WTC11 (cell line): Measurements from ENCODE around the gene LRRC4B. TPM values are rescaled to one million over a fixed set of nuclear protein-coding genes. Genes with fewer than 3 reads are reported as not detected.

Experiments used
- ATAC-seq: fragments of 200-7000 bp; cut with Tn5 transposase; 2 replicates; pipeline ENCODE4 v1.10.0; 2021; ENCODE audit warnings: mild to moderate bottlenecking, moderate library complexity
- CTCF ChIA-PET: fragments of 300-600 bp; sonication (Branson Sonifier 250); formaldehyde crosslinking; loops from one replicate; lab custom pipeline; 2021; ENCODE audit warnings: antibody characterized with exemption; lab: Charles Lee
- POLR2A ChIA-PET: fragments of 350-600 bp; sonication (Branson Sonifier 250); formaldehyde crosslinking; loops from one replicate; lab custom pipeline; 2021; ENCODE audit warnings: antibody characterized with exemption; lab: Charles Lee
- DNase-seq: peaks from one replicate; pipeline ENCODE4 v3.0.0; 2021; ENCODE audit warnings: low spot score
- H3K27ac Mint-ChIP-seq: 2 replicates; pipeline ENCODE4 v1.8.0; 2021; ENCODE audit warnings: mixed read lengths
- H3K27me3 Mint-ChIP-seq: 2 replicates; pipeline ENCODE4 v1.8.0; 2021; ENCODE audit warnings: low read depth, mild to moderate bottlenecking, moderate library complexity, mixed read lengths
- H3K36me3 Mint-ChIP-seq: 2 replicates; pipeline ENCODE4 v1.8.0; 2021; ENCODE audit warnings: mixed read lengths
- H3K4me1 Mint-ChIP-seq: 2 replicates; pipeline ENCODE4 v1.8.0; 2022; ENCODE audit warnings: mixed read lengths
- H3K4me3 Mint-ChIP-seq: 2 replicates; pipeline ENCODE4 v1.8.0; 2021; ENCODE audit warnings: mild to moderate bottlenecking, moderate library complexity, mixed read lengths
- H3K9me3 Mint-ChIP-seq: 2 replicates; pipeline ENCODE4 v1.8.0; 2021; ENCODE audit warnings: mixed read lengths
- GRHL2 ChIP-seq: fragments of 250-450 bp; sonication (Bioruptor Pico); IDR thresholded peaks from 2 replicates; pipeline ENCODE4 v1.8.0; 2022; ENCODE audit warnings: mild to moderate bottlenecking, moderate library complexity; ENCODE audit not compliant: insufficient replicate concordance, severe bottlenecking
- JUN ChIP-seq: sonication (generic); formaldehyde crosslinking; IDR thresholded peaks from 2 replicates; pipeline ENCODE4 v1.8.0; 2023; ENCODE audit warnings: mild to moderate bottlenecking, missing genetic modification reagents
- MXD4 ChIP-seq: fragments of 250-450 bp; sonication (Bioruptor Pico); IDR thresholded peaks from 2 replicates; pipeline ENCODE4 v1.8.0; 2021; ENCODE audit warnings: mild to moderate bottlenecking, moderate library complexity, borderline replicate concordance
- MYBL2 ChIP-seq: sonication (generic); formaldehyde crosslinking; IDR thresholded peaks from 2 replicates; pipeline ENCODE4 v1.8.1; 2023; ENCODE audit warnings: mild to moderate bottlenecking, moderate library complexity, missing genetic modification reagents
- NFE2L1 ChIP-seq: sonication (generic); formaldehyde crosslinking; IDR thresholded peaks from 2 replicates; pipeline ENCODE4 v1.8.1; 2023; ENCODE audit warnings: missing genetic modification reagents
- NR3C1 ChIP-seq: sonication (generic); formaldehyde crosslinking; conservative IDR thresholded peaks from 2 replicates; pipeline ENCODE4 v1.8.1; 2023; ENCODE audit warnings: low read depth, mild to moderate bottlenecking, missing genetic modification reagents
- SMAD3 ChIP-seq: sonication (generic); formaldehyde crosslinking; IDR thresholded peaks from 2 replicates; pipeline ENCODE4 v1.8.0; 2022; ENCODE audit warnings: missing genetic modification reagents, mild to moderate bottlenecking, borderline replicate concordance
- SP1 ChIP-seq: sonication (generic); formaldehyde crosslinking; conservative IDR thresholded peaks from 2 replicates; pipeline ENCODE4 v1.8.1; 2022; ENCODE audit warnings: missing genetic modification reagents
- TCF7 ChIP-seq: sonication (generic); formaldehyde crosslinking; IDR thresholded peaks from 2 replicates; pipeline ENCODE4 v1.8.0; 2022; ENCODE audit warnings: mild to moderate bottlenecking, low read depth, missing genetic modification reagents, moderate library complexity
- ZNF263 ChIP-seq: sonication (generic); formaldehyde crosslinking; IDR thresholded peaks from 2 replicates; pipeline ENCODE4 v1.8.1; 2022; ENCODE audit warnings: low read depth, mild to moderate bottlenecking, moderate library complexity, missing genetic modification reagents
- total RNA-seq: library from RNA; stranded (reverse); gene quantifications from 3 replicates; pipeline ENCODE4 v1.2.3, GENCODE V29; 2021
- TF ChIP-seq, protein P1 (sequence below): sonication (generic); formaldehyde crosslinking; IDR thresholded peaks from 2 replicates; pipeline ENCODE4 v1.8.0; 2022; ENCODE audit warnings: mild to moderate bottlenecking, missing genetic modification reagents
- TF ChIP-seq, protein P2 (sequence below): sonication (generic); formaldehyde crosslinking; IDR thresholded peaks from 2 replicates; pipeline ENCODE4 v1.8.1; 2022; ENCODE audit warnings: low read depth, mild to moderate bottlenecking, moderate library complexity, missing genetic modification reagents, borderline replicate concordance
- TF ChIP-seq, protein P3 (sequence below): sonication (generic); formaldehyde crosslinking; IDR thresholded peaks from 2 replicates; pipeline ENCODE4 v1.8.0; 2022; ENCODE audit warnings: mild to moderate bottlenecking, missing genetic modification reagents
- TF ChIP-seq, protein P4 (sequence below): sonication (generic); formaldehyde crosslinking; IDR thresholded peaks from 2 replicates; pipeline ENCODE4 v1.8.1; 2023; ENCODE audit warnings: mild to moderate bottlenecking, missing genetic modification reagents, moderate library complexity
- TF ChIP-seq, protein P5 (sequence below): sonication (generic); formaldehyde crosslinking; IDR thresholded peaks from 2 replicates; pipeline ENCODE4 v1.8.1; 2023; ENCODE audit warnings: mild to moderate bottlenecking, moderate library complexity, missing genetic modification reagents
- TF ChIP-seq, protein P6 (sequence below): fragments of 200-600 bp; IDR thresholded peaks from 2 replicates; pipeline ENCODE4 v1.8.0; 2022; ENCODE audit warnings: antibody characterized with exemption
- TF ChIP-seq, protein P7 (sequence below): sonication (generic); formaldehyde crosslinking; IDR thresholded peaks from 2 replicates; pipeline ENCODE4 v1.8.0; 2023; ENCODE audit warnings: missing genetic modification reagents
- TF ChIP-seq, protein P8 (sequence below): fragments of 250-450 bp; sonication (Bioruptor Pico); IDR thresholded peaks from 2 replicates; pipeline ENCODE4 v1.8.0; 2021; ENCODE audit warnings: mild to moderate bottlenecking
- TF ChIP-seq, protein P9 (sequence below): sonication (generic); formaldehyde crosslinking; IDR thresholded peaks from 2 replicates; pipeline ENCODE4 v1.8.1; 2023; ENCODE audit warnings: mild to moderate bottlenecking, missing genetic modification reagents, borderline replicate concordance
- TF ChIP-seq, protein P10 (sequence below): sonication (generic); formaldehyde crosslinking; conservative IDR thresholded peaks from 2 replicates; pipeline ENCODE4 v1.8.1; 2022; ENCODE audit warnings: mild to moderate bottlenecking, missing genetic modification reagents

The LRRC4B gene
- total RNA-seq, 1 experiment from 2014 or later: 10.0 TPM

DNA sequence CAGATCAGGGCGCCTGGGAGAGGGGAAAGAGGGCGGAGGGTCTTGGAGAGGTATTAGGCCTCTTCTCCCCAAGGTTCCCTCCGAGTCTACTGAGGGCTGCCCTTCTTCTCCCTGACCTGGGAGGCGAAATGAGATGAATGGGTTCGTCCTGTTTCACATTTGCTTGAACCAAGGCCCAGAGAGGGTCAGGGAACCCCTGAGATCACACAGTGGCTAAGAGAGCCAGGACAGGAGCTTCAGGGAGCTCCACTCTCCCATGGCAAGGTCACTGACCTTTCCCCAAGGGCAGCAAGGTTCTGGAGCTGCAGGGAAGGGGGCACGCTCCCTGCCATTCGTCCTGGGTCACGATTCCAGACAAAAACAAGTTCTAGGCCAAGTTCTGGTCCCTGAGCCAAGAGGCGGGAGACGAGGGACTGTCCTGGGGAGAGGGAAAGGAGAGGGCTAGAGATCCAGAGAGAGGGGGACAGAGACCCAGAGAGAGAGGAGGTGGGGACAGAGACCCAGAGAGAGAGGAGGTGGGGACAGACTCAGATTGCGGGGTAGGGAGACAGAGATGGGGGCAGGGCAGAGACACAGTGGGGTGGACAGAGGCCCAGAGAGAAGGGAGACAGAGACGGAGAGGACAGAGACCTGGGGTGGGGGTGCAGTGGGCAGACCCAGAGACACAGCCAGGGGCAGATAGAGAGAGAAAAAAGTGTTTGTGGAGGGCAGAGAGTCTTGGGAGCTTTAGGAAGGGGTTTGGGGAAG lies 55.1 kb downstream of the LRRC4B start:
- H3K36me3 Mint-ChIP-seq: no peaks in the 10 kb centered on the region
- H3K9me3 Mint-ChIP-seq: no peaks in the 10 kb centered on the region
- H3K27ac Mint-ChIP-seq: peak overlapping the region; percentile 49; the same call in 1 of the 2 replicates
- CTCF ChIA-PET: interaction anchor here (3.4 kb wide), 1 partner anchor 24 kb away, joined by 23 read pairs; no protein-coding TSS in a partner anchor
- H3K4me3 Mint-ChIP-seq: no peak overlapping the region
- peaks cover 14% of the 10 kb centered on the region for H3K4me1 Mint-ChIP-seq
- H3K27me3 Mint-ChIP-seq: peaks cover 42% of the 10 kb centered on the region
- POLR2A ChIA-PET: interaction anchor here (0.5 kb wide), 1 partner anchor 361 kb away, joined by 4 read pairs; no protein-coding TSS in a partner anchor
- TF ChIP-seq JUN (CRISPR knock-in tag) (no peak), TCF7 (CRISPR knock-in tag) (no peak), NFE2L1 (no peak), SP1 (CRISPR knock-in tag) (no peak), MYBL2 (CRISPR knock-in tag) (no peak), ZNF263 (no peak), NR3C1 (CRISPR knock-in tag) (no peak), SMAD3 (CRISPR knock-in tag) (no peak), MXD4 (CRISPR knock-in tag) (no peak), GRHL2 (CRISPR knock-in tag) (no peak)
- TF ChIP-seq, protein P1, sequence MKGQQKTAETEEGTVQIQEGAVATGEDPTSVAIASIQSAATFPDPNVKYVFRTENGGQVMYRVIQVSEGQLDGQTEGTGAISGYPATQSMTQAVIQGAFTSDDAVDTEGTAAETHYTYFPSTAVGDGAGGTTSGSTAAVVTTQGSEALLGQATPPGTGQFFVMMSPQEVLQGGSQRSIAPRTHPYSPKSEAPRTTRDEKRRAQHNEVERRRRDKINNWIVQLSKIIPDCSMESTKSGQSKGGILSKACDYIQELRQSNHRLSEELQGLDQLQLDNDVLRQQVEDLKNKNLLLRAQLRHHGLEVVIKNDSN (CRISPR knock-in tag): no peak
- TF ChIP-seq, protein P2, sequence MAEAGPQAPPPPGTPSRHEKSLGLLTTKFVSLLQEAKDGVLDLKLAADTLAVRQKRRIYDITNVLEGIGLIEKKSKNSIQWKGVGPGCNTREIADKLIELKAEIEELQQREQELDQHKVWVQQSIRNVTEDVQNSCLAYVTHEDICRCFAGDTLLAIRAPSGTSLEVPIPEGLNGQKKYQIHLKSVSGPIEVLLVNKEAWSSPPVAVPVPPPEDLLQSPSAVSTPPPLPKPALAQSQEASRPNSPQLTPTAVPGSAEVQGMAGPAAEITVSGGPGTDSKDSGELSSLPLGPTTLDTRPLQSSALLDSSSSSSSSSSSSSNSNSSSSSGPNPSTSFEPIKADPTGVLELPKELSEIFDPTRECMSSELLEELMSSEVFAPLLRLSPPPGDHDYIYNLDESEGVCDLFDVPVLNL: no peak
- TF ChIP-seq, protein P3, sequence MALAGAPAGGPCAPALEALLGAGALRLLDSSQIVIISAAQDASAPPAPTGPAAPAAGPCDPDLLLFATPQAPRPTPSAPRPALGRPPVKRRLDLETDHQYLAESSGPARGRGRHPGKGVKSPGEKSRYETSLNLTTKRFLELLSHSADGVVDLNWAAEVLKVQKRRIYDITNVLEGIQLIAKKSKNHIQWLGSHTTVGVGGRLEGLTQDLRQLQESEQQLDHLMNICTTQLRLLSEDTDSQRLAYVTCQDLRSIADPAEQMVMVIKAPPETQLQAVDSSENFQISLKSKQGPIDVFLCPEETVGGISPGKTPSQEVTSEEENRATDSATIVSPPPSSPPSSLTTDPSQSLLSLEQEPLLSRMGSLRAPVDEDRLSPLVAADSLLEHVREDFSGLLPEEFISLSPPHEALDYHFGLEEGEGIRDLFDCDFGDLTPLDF (CRISPR knock-in tag): no peak
- TF ChIP-seq, protein P4, sequence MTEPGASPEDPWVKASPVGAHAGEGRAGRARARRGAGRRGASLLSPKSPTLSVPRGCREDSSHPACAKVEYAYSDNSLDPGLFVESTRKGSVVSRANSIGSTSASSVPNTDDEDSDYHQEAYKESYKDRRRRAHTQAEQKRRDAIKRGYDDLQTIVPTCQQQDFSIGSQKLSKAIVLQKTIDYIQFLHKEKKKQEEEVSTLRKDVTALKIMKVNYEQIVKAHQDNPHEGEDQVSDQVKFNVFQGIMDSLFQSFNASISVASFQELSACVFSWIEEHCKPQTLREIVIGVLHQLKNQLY (CRISPR knock-in tag): no peak
- TF ChIP-seq, protein P5, sequence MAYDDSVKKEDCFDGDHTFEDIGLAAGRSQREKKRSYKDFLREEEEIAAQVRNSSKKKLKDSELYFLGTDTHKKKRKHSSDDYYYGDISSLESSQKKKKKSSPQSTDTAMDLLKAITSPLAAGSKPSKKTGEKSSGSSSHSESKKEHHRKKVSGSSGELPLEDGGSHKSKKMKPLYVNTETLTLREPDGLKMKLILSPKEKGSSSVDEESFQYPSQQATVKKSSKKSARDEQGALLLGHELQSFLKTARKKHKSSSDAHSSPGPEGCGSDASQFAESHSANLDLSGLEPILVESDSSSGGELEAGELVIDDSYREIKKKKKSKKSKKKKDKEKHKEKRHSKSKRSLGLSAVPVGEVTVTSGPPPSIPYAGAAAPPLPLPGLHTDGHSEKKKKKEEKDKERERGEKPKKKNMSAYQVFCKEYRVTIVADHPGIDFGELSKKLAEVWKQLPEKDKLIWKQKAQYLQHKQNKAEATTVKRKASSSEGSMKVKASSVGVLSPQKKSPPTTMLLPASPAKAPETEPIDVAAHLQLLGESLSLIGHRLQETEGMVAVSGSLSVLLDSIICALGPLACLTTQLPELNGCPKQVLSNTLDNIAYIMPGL: no peak
- TF ChIP-seq, protein P6, sequence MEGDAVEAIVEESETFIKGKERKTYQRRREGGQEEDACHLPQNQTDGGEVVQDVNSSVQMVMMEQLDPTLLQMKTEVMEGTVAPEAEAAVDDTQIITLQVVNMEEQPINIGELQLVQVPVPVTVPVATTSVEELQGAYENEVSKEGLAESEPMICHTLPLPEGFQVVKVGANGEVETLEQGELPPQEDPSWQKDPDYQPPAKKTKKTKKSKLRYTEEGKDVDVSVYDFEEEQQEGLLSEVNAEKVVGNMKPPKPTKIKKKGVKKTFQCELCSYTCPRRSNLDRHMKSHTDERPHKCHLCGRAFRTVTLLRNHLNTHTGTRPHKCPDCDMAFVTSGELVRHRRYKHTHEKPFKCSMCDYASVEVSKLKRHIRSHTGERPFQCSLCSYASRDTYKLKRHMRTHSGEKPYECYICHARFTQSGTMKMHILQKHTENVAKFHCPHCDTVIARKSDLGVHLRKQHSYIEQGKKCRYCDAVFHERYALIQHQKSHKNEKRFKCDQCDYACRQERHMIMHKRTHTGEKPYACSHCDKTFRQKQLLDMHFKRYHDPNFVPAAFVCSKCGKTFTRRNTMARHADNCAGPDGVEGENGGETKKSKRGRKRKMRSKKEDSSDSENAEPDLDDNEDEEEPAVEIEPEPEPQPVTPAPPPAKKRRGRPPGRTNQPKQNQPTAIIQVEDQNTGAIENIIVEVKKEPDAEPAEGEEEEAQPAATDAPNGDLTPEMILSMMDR: no peak
- TF ChIP-seq, protein P7, sequence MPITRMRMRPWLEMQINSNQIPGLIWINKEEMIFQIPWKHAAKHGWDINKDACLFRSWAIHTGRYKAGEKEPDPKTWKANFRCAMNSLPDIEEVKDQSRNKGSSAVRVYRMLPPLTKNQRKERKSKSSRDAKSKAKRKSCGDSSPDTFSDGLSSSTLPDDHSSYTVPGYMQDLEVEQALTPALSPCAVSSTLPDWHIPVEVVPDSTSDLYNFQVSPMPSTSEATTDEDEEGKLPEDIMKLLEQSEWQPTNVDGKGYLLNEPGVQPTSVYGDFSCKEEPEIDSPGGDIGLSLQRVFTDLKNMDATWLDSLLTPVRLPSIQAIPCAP (CRISPR knock-in tag): no peak
- TF ChIP-seq, protein P8, sequence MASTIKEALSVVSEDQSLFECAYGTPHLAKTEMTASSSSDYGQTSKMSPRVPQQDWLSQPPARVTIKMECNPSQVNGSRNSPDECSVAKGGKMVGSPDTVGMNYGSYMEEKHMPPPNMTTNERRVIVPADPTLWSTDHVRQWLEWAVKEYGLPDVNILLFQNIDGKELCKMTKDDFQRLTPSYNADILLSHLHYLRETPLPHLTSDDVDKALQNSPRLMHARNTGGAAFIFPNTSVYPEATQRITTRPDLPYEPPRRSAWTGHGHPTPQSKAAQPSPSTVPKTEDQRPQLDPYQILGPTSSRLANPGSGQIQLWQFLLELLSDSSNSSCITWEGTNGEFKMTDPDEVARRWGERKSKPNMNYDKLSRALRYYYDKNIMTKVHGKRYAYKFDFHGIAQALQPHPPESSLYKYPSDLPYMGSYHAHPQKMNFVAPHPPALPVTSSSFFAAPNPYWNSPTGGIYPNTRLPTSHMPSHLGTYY: no peak
- TF ChIP-seq, protein P9, sequence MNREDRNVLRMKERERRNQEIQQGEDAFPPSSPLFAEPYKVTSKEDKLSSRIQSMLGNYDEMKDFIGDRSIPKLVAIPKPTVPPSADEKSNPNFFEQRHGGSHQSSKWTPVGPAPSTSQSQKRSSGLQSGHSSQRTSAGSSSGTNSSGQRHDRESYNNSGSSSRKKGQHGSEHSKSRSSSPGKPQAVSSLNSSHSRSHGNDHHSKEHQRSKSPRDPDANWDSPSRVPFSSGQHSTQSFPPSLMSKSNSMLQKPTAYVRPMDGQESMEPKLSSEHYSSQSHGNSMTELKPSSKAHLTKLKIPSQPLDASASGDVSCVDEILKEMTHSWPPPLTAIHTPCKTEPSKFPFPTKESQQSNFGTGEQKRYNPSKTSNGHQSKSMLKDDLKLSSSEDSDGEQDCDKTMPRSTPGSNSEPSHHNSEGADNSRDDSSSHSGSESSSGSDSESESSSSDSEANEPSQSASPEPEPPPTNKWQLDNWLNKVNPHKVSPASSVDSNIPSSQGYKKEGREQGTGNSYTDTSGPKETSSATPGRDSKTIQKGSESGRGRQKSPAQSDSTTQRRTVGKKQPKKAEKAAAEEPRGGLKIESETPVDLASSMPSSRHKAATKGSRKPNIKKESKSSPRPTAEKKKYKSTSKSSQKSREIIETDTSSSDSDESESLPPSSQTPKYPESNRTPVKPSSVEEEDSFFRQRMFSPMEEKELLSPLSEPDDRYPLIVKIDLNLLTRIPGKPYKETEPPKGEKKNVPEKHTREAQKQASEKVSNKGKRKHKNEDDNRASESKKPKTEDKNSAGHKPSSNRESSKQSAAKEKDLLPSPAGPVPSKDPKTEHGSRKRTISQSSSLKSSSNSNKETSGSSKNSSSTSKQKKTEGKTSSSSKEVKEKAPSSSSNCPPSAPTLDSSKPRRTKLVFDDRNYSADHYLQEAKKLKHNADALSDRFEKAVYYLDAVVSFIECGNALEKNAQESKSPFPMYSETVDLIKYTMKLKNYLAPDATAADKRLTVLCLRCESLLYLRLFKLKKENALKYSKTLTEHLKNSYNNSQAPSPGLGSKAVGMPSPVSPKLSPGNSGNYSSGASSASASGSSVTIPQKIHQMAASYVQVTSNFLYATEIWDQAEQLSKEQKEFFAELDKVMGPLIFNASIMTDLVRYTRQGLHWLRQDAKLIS (CRISPR knock-in tag): no peak
- TF ChIP-seq, protein P10, sequence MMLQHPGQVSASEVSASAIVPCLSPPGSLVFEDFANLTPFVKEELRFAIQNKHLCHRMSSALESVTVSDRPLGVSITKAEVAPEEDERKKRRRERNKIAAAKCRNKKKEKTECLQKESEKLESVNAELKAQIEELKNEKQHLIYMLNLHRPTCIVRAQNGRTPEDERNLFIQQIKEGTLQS: no peak
- DNase-seq (no peak), ATAC-seq (no peak)
